Neuronal stem cell (in vitro differentiated cells): ENCODE results near the gene PSD2.
A peak's percentile ranks its signal among the peaks of the same experiment; 100 is the strongest.

ENCODE experiments used
- DNase-seq: peaks from one replicate; pipeline ENCODE4 v3.0.0-alpha.2; 2013; ENCODE audit warnings: low spot score
- H2AFZ ChIP-seq: one replicate; pipeline ENCODE4 v1.6.1; 2013; ENCODE audit warnings: mild to moderate bottlenecking, low read length, inconsistent platforms
- H2AK5ac ChIP-seq: 2 replicates; pipeline ENCODE4 v1.6.1; 2013; ENCODE audit warnings: low read depth, mild to moderate bottlenecking, inconsistent platforms, low read length, moderate library complexity, mixed read lengths
- H2BK120ac ChIP-seq: 2 replicates; pipeline ENCODE4 v1.6.1; 2013; ENCODE audit warnings: low read depth, mild to moderate bottlenecking, inconsistent platforms, low read length, moderate library complexity, mixed read lengths
- H2BK12ac ChIP-seq: one replicate; pipeline ENCODE4 v1.6.1; 2013; ENCODE audit warnings: low read length, inconsistent platforms
- H2BK15ac ChIP-seq: 2 replicates; pipeline ENCODE4 v1.6.1; 2013; ENCODE audit warnings: mild to moderate bottlenecking, low read length, inconsistent platforms, mixed read lengths
- H2BK5ac ChIP-seq: one replicate; pipeline ENCODE4 v1.6.1; 2013; ENCODE audit warnings: inconsistent platforms, mild to moderate bottlenecking, low read length, moderate library complexity
- H3K14ac ChIP-seq: one replicate; pipeline ENCODE4 v1.6.1; 2013; ENCODE audit warnings: low read length, inconsistent platforms
- H3K18ac ChIP-seq: 2 replicates; pipeline ENCODE4 v1.6.1; 2013; ENCODE audit warnings: low read length, inconsistent platforms
- H3K23ac ChIP-seq: 2 replicates; pipeline ENCODE4 v1.6.1; 2013; ENCODE audit warnings: low read depth, mild to moderate bottlenecking, mixed read lengths, low read length, inconsistent platforms; ENCODE audit not compliant: poor library complexity
- H3K27ac ChIP-seq: replicated peaks from 3 replicates; pipeline ENCODE4 v1.5.1; 2013; ENCODE audit warnings: low read length, inconsistent platforms
- H3K27me3 ChIP-seq, 3 experiments: 2 replicates each; pipeline ENCODE4 v1.6.1; 2013; ENCODE audit warnings: low read length in 3 of 3, mild to moderate bottlenecking in 2 of 3, inconsistent platforms in 1 of 3, low read depth in 1 of 3, mixed read lengths in 1 of 3, moderate library complexity in 1 of 3; ENCODE audit not compliant: control insufficient read depth in 3 of 3, insufficient read depth in 3 of 3
- H3K36me3 ChIP-seq, 2 donors: replicated peaks in 1 of 2; 2 replicates each; pipeline ENCODE4 v1.6.1; 2013; ENCODE audit warnings: low read length in 2 of 2; ENCODE audit not compliant: control insufficient read depth in 2 of 2, insufficient read depth in 2 of 2
- H3K4ac ChIP-seq: 2 replicates; pipeline ENCODE4 v1.6.1; 2013; ENCODE audit warnings: inconsistent platforms, mild to moderate bottlenecking, low read length, moderate library complexity
- H3K4me1 ChIP-seq, 2 donors: 1 replicate in 1 of 2; 2 replicates in 1 of 2; pipeline ENCODE4 v1.6.1; 2013; ENCODE audit warnings: low read length in 2 of 2, low read depth in 1 of 2; ENCODE audit not compliant: control insufficient read depth in 2 of 2, insufficient read depth in 1 of 2
- H3K4me2 ChIP-seq: one replicate; pipeline ENCODE4 v1.6.1; 2013; ENCODE audit warnings: mild to moderate bottlenecking, low read length, inconsistent platforms; ENCODE audit not compliant: insufficient read depth, poor library complexity, severe bottlenecking
- H3K4me3 ChIP-seq, 2 donors: 2 replicates each; pipeline ENCODE4 v1.5.1; 2013; ENCODE audit warnings: low read length in 2 of 2, mild to moderate bottlenecking in 2 of 2, inconsistent platforms in 1 of 2, moderate library complexity in 1 of 2
- H3K79me1 ChIP-seq: one replicate; pipeline ENCODE4 v1.6.1; 2013; ENCODE audit warnings: low read depth, mild to moderate bottlenecking, inconsistent platforms, low read length, moderate library complexity
- H3K9ac ChIP-seq: one replicate; pipeline ENCODE4 v1.6.1; 2013; ENCODE audit warnings: mild to moderate bottlenecking, low read depth, low read length, inconsistent platforms; ENCODE audit not compliant: poor library complexity
- H3K9me3 ChIP-seq, 2 donors: replicated peaks in 1 of 2; 2 replicates each; pipeline versions ENCODE3 to v1.6.1; 2013; ENCODE audit warnings: low read length in 2 of 2, mild to moderate bottlenecking in 2 of 2, inconsistent platforms in 1 of 2, low read depth in 1 of 2, mixed read lengths in 1 of 2, moderate library complexity in 1 of 2; ENCODE audit not compliant: control insufficient read depth in 2 of 2, insufficient read depth in 1 of 2
- H4K8ac ChIP-seq: one replicate; pipeline ENCODE4 v1.6.1; 2013; ENCODE audit warnings: low read depth, mild to moderate bottlenecking, inconsistent platforms, low read length, moderate library complexity
- H4K91ac ChIP-seq: one replicate; pipeline ENCODE4 v1.6.1; 2013; ENCODE audit warnings: low read length, low read depth, mild to moderate bottlenecking, inconsistent platforms; ENCODE audit not compliant: poor library complexity
- WGBS, 2 donors: extraction: QIAGEN DNeasy Blood & Tissue Kit; methylation state at CpG; one replicate each; pipeline ENCODE4 v1.1.7; 2013; ENCODE audit warnings: missing lambda C conversion rate in 2 of 2, mixed read lengths in 1 of 2; ENCODE audit not compliant: insufficient read length in 2 of 2, insufficient replicate concordance in 1 of 2; ENCODE audit errors: extremely low coverage in 2 of 2; 5-methylcytosine and 5-hydroxymethylcytosine counted together

The PSD2 gene

GRCh38 chr5:139881143-139881733, 85.6 kb downstream of the PSD2 start:
- H3K18ac ChIP-seq = no peak overlapping the region
- peaks cover 0 to 1% of the 10 kb centered on the region in 2 donors for H3K36me3 ChIP-seq
- DNase-seq = no peak
- H3K4me2 ChIP-seq = no peak overlapping the region
- H3K79me1 ChIP-seq = no peaks in the 10 kb centered on the region
- no peak overlapping the region for H4K8ac ChIP-seq
- no peak overlapping the region for H3K23ac ChIP-seq
- no peak overlapping the region for H3K14ac ChIP-seq
- H4K91ac ChIP-seq = no peak overlapping the region
- no peak overlapping the region for H3K27ac ChIP-seq
- no peak overlapping the region for H2BK120ac ChIP-seq
- peaks cover 0 to 58% (median 0%) of the 10 kb centered on the region in 3 experiments for H3K27me3 ChIP-seq
- H3K4me3 ChIP-seq = no peak overlapping the region
- H2BK12ac ChIP-seq = no peak overlapping the region
- no CpG with 5 or more reads among the region's 5 CpGs for WGBS, 2 donors
- H3K9me3 ChIP-seq = no peaks in the 10 kb centered on the region
- no peaks in the 10 kb centered on the region for H3K4me1 ChIP-seq
- no peak overlapping the region for H3K4ac ChIP-seq
- peak overlapping the region; percentile 24 for H2AK5ac ChIP-seq
- no peak overlapping the region for H2BK15ac ChIP-seq
- H3K9ac ChIP-seq = no peak overlapping the region
- H2AFZ ChIP-seq = no peak overlapping the region
- H2BK5ac ChIP-seq = no peak overlapping the region

DNA sequence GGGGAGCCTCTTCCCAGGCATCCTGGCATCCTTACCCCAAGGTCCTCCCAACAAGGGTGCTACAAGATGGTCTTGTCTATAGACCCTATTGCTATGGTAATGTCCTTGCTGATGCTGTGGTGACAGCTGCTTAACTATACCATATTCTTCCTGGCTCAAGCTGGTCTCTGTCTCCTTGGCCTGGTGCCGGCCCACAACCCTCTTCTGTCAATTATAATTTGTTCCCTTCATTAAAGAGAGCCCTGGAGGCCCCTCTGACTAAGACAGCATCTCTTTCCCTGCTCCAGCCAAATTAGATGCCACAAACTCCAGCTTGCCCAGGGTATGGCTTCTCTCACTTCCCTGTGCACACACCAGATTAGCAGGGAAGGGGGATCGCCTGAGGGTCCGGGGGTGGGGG, 86.7 kb downstream of the PSD2 start:
- H2BK120ac ChIP-seq = no peak overlapping the region
- no peak overlapping the region for H3K23ac ChIP-seq
- no peak overlapping the region for H3K14ac ChIP-seq
- peaks cover 0 to 1% of the 10 kb centered on the region in 2 donors for H3K36me3 ChIP-seq
- no peak overlapping the region for H2AFZ ChIP-seq
- no peak overlapping the region for H2BK5ac ChIP-seq
- H3K9me3 ChIP-seq = no peaks in the 10 kb centered on the region
- no peaks in the 10 kb centered on the region for H3K4me1 ChIP-seq
- H3K79me1 ChIP-seq = no peaks in the 10 kb centered on the region
- WGBS, 2 donors = no CpG with 5 or more reads among the region's 3 CpGs
- no peak overlapping the region for H3K18ac ChIP-seq
- H3K4ac ChIP-seq = no peak overlapping the region
- no peak for DNase-seq
- peaks cover 0 to 57% (median 0%) of the 10 kb centered on the region in 3 experiments for H3K27me3 ChIP-seq
- H3K4me2 ChIP-seq = no peak overlapping the region
- H3K4me3 ChIP-seq = no peak overlapping the region
- H2AK5ac ChIP-seq = no peak overlapping the region
- H2BK15ac ChIP-seq = no peak overlapping the region
- no peak overlapping the region for H4K91ac ChIP-seq
- H3K9ac ChIP-seq = no peak overlapping the region
- no peak overlapping the region for H4K8ac ChIP-seq
- H2BK12ac ChIP-seq = no peak overlapping the region
- no peak overlapping the region for H3K27ac ChIP-seq

- Histone ChIP-seq H3K4me1 (no peaks in the 10 kb centered on the region), H2BK120ac (no peak overlapping the region), H4K8ac (no peak overlapping the region), H3K14ac (no peak overlapping the region), H2BK5ac (no peak overlapping the region), H3K36me3 (peaks cover 0 to 1% of the 10 kb centered on the region in 2 donors), H3K9me3 (no peaks in the 10 kb centered on the region), H3K4me3 (no peak overlapping the region), H2BK12ac (no peak overlapping the region), H4K91ac (no peak overlapping the region), H3K27ac (no peak overlapping the region), H2AK5ac (no peak overlapping the region), H3K79me1 (no peaks in the 10 kb centered on the region), H3K18ac (peak overlapping the region; percentile 16), H3K4ac (no peak overlapping the region), H3K4me2 (no peak overlapping the region), H3K9ac (no peak overlapping the region), H2AFZ (no peak overlapping the region), H2BK15ac (no peak overlapping the region), H3K23ac (no peak overlapping the region), H3K27me3 (peaks cover 0 to 57% (median 0%) of the 10 kb centered on the region in 3 experiments)
- DNase-seq = no peak
- no CpG with 5 or more reads among the region's 10 CpGs for WGBS, 2 donors
These were observed 87.4 kb downstream of the PSD2 start for GRCh38 chr5:139882961-139883539.

GRCh38 chr5:139884144-139884543, 88.5 kb downstream of the PSD2 start:
- H3K9ac ChIP-seq = no peak overlapping the region
- no peak overlapping the region for H3K18ac ChIP-seq
- H3K4me1 ChIP-seq = no peaks in the 10 kb centered on the region
- H4K91ac ChIP-seq = no peak overlapping the region
- H3K79me1 ChIP-seq = no peaks in the 10 kb centered on the region
- peaks cover 0 to 61% (median 0%) of the 10 kb centered on the region in 3 experiments for H3K27me3 ChIP-seq
- no peak overlapping the region for H2BK120ac ChIP-seq
- no peak overlapping the region for H3K14ac ChIP-seq
- no peak overlapping the region for H3K4me2 ChIP-seq
- no CpG with 5 or more reads among the region's 3 CpGs for WGBS, 2 donors
- H3K4ac ChIP-seq = no peak overlapping the region
- no peak overlapping the region for H4K8ac ChIP-seq
- no peak overlapping the region for H2AFZ ChIP-seq
- no peaks in the 10 kb centered on the region for H3K9me3 ChIP-seq
- H3K4me3 ChIP-seq = no peak overlapping the region
- H2AK5ac ChIP-seq = no peak overlapping the region
- no peak overlapping the region for H2BK15ac ChIP-seq
- H2BK5ac ChIP-seq = no peak overlapping the region
- H3K27ac ChIP-seq = no peak overlapping the region
- H3K36me3 ChIP-seq = peaks cover 0 to 1% of the 10 kb centered on the region in 2 donors
- no peak overlapping the region for H2BK12ac ChIP-seq
- DNase-seq = no peak
- H3K23ac ChIP-seq = no peak overlapping the region
